ENCODE measurements around the gene HBZ.
"Not testable (repeated sequence)": the region's sequence is repeated elsewhere in the genome, so short reads cannot be mapped to it uniquely, and the experiment has no call there.

Gene HBZ

DNA sequence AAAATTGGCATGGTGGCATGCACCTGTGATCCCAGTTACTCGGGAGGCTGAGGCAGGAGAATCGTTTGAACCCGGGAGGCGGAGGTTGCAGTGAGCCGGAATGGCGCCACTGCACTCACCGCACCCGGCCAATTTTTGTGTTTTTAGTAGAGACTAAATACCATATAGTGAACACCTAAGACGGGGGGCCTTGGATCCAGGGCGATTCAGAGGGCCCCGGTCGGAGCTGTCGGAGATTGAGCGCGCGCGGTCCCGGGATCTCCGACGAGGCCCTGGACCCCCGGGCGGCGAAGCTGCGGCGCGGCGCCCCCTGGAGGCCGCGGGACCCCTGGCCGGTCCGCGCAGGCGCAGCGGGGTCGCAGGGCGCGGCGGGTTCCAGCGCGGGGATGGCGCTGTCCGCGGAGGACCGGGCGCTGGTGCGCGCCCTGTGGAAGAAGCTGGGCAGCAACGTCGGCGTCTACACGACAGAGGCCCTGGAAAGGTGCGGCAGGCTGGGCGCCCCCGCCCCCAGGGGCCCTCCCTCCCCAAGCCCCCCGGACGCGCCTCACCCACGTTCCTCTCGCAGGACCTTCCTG, 27.7 kb downstream of the HBZ start, which contains the start of gene HBQ1:
TSS of gene HBQ1 (plus strand) at position 359 of the 575 bp plus-strand sequence. CDS start at position 387, 28 bp downstream.
- DNase-seq: peak in 1 of 2 experiments; percentile 3

DNA sequence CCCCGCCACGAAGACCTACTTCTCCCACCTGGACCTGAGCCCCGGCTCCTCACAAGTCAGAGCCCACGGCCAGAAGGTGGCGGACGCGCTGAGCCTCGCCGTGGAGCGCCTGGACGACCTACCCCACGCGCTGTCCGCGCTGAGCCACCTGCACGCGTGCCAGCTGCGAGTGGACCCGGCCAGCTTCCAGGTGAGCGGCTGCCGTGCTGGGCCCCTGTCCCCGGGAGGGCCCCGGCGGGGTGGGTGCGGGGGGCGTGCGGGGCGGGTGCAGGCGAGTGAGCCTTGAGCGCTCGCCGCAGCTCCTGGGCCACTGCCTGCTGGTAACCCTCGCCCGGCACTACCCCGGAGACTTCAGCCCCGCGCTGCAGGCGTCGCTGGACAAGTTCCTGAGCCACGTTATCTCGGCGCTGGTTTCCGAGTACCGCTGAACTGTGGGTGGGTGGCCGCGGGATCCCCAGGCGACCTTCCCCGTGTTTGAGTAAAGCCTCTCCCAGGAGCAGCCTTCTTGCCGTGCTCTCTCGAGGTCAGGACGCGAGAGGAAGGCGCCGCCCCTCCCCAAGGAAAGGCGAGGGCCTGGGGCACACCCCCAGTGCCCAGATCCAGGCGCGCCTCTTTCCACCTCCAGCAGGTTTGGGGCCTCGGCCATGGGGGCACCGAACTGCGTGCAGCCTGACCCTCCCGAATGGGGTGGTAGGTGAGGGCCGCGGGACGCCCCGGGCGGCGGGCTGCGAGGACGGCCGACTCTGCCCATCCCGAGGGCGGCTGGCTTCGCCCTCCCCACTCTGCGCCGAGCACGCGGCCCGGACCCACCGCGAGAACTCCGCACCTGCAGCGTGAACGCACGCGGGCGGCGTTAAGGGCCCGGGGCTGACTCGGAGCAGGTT, 28.5 kb downstream of the HBZ start:
- DNase-seq: peak; percentile 19 to 35

DNA sequence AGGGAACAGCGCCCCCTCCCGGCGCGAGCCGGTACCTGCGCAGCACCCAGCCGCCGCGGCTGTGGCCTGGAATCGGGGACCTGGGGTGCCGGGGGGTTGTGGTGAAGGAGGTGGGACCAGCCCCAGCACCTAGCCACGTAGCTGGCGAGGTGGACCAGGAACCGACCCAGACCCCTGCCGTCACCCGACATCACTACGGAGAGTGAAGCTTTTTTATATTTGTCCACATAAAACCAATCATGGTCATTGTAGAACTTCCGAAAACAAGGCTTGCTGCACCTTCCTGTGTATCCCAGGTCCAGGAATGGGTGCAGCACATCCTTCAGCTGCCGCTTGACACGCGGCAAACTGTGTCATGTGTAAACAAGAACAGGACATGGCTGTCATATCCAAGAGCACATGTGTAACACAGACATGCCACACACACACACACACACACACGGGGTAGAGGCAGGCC, 29.1 kb downstream of the HBZ start:
- peak in 1 of 2 experiments; percentile 12 for DNase-seq

DNA sequence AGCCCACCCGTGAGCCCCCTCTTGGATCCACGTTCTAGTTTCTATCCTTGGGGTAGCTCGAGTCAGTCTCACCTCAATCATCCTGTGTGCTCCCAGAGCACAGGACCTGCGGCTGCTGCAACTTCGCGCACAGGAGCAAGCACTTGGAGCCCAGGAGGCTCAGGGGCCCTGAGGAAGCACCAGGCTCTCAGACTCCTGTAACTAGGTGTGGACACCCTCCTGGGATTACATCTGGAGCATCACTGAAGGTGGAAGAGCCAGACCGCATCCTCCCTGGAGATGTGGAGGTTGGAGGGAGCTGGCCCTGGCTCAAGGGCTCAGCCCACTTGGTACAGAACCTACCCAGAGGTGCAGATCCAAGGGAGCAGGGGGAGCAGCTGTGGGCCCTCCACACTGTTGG, 30.6 kb downstream of the HBZ start:
- no peak for DNase-seq

DNA sequence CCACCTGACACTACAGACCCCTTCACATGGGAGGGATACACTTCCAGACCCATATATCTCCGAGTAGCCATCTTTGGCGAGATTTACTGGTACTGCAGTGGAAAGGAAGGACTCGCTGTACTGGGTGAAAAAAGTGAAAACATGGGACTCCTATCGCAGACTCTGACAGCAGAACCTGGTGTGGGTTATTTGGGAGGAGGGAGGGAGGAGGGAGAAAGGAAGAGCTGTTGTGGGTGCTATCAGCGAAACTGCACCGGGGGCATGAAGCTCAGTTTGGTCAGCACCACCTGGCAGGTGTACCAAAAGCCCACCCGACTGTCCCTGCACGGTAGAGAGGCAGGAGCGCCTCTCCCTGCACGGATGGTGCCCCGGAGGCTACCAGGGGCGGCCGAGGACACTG, 32.8 kb downstream of the HBZ start:
- no peak for DNase-seq

DNA sequence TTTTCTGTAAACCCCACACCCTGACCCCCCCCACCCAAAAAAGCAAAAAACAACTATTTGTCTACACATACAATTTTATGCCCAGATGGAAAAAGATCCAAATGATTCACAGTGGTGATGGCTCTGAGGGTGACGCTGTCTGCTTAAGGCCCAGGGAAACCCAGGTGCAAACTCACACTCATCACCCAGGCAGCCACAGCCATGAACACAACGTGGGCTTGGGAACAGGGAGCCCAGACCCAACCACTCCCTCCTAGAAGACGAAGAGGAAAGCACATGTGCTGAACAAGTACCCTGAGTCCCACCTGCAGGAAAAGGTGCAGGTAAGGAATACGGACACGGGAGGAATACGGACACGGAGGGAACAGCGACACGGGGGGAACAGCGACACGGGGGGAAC, 33.2 kb downstream of the HBZ start:
- DNase-seq: no peak

DNA sequence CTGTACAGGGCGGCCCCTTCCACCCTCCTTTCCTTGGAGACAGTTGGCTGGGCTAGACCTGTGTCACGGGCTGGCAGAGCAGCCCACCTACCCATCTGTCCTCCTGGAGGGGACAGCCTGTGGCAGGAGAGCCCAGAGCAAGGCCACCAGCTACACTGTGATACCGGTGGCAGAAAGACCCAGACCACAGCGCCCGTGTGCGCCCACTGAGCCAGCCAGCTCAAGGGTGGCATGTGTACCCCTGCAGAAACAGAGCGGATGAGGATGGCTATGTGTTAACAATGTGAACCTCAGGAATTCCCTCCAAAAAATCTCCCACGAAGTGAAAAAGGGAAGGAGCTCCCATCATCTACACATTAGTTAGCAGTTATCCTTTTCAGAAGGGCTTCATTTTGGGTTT, 34.9 kb downstream of the HBZ start:
- DNase-seq: no peak

DNA sequence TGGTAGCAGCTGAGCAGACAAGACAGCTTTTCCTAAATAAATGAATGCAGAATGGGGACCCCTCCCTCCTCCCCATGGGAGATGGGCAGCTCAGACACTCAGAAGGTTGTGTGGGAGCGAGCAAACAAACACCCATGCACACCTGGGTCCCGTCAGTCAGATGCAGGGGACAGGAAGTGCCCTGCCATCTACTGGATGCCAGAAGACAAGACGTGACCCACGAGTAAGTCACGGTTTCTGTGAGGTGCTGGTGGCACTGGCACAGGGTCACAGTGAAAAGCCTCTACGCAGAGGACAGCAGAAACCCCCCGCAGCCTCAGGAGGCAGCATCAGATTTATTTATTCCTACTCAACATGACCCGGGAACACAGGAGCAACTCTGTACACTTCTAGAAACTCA, 36.2 kb downstream of the HBZ start:
- no peak for DNase-seq

- no peak for DNase-seq
Measured at GRCh38 chr16:189604-190186, 37.3 kb downstream of the HBZ start.

GRCh38 chr16:191831-192230, 39.4 kb downstream of the HBZ start:
- no peak for DNase-seq

- no peak for DNase-seq
Measured at GRCh38 chr16:192686-193085, 40.2 kb downstream of the HBZ start.

- no peak for DNase-seq
Measured at GRCh38 chr16:193441-193840, 41.0 kb downstream of the HBZ start.

DNA sequence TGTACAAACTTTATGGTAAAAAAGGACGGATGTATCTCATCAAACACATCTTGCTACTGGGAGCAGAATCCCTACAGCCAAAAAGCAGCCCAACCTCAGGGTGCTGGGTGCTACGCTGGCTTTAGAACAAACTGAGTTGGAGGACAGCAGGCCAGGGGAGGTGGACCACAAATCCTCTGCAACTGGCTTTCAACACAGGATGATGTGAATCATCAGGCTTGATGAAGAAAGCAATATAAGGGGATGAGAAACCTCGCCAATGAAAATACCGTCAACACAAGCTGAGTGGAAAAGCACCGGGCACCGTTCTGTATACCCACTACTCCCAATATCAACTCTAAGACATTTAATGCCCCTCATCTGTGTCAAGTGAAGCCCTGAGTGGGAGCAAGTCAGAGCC, 42.1 kb downstream of the HBZ start:
- DNase-seq: no peak

- DNase-seq: no peak
Measured at GRCh38 chr16:200388-200787, 47.9 kb downstream of the HBZ start.

- DNase-seq: no peak
Measured at GRCh38 chr16:203246-203645, 50.8 kb downstream of the HBZ start.

DNA sequence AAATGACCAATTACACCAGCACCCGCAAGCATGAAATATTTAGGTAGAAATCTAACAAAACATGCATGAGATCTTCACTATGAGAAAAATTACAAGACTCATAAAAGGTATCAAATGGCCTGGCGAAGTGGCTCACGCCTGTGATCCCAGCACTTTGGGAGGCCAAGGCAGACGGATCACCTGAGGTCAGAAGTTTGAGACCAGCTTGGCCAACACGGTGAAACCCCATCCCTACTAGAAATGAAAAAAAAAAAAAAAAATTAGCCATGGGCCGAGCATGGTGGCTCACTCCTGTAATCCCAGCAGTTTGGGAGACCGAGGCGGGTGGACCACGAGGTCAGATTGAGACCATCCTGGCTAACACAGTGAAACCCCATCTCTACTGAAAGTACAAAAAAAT, 51.6 kb downstream of the HBZ start:
- DNase-seq: not testable (repeated sequence)
